Measurements from ENCODE around the gene SUSD4. TPM values are rescaled to one million over a fixed set of nuclear protein-coding genes. Genes with fewer than 3 reads are reported as not detected.
A peak's percentile ranks its signal among the peaks of the same experiment; 100 is the strongest.

The SUSD4 gene
- polyA plus RNA-seq, 2 of the 4 experiments (the other 2 are of a cell fraction): 0.61 to 0.85 TPM

GRCh38 chr1:223326776-223327175, 37.2 kb downstream of the SUSD4 start (continued):
- TF ChIP-seq MYC (IDR thresholded peaks at IDR 0.05; ENCODE audit: borderline replicate concordance, low read length): no peak

- FAIRE-seq: no peak
- H3K4me3 ChIP-seq: no peak overlapping the region
- 22% methylated on average over 2 of the region's 2 CpGs for WGBS (ENCODE audit: missing lambda C conversion rate)
- H3K4me1 ChIP-seq: no peaks in the 10 kb centered on the region
- DNase-seq (ENCODE audit: low read depth in 1 of 2, low spot score in 1 of 2): no peak
- ChIA-PET CTCF (no interaction called here), POLR2A (no interaction called here)
- no peak for ATAC-seq
- no peak overlapping the region for H3K4me2 ChIP-seq
- H3K9me3 ChIP-seq: no peaks in the 10 kb centered on the region
- TF ChIP-seq HMGXB4 (CRISPR knock-in tag; IDR thresholded peaks at IDR 0.05; ENCODE audit: borderline replicate concordance): no peak
- no peak for TF ChIP-seq PBX3 (IDR thresholded peaks at IDR 0.05)
- no peak overlapping the region for H3K27ac ChIP-seq
These were observed 40.2 kb downstream of the SUSD4 start for GRCh38 chr1:223323491-223324484.

- POLR2A ChIA-PET: no interaction called here
- no peak overlapping the region for H3K4me2 ChIP-seq
- no peak overlapping the region for H3K4me3 ChIP-seq
- TF ChIP-seq KDM1A (IDR thresholded peaks at IDR 0.05; ENCODE audit: low read depth) (no peak), ZFP36 (IDR thresholded peaks at IDR 0.05; ENCODE audit: borderline replicate concordance, partially characterized antibody) (no peak), NPAS2 (CRISPR knock-in tag; IDR thresholded peaks at IDR 0.05; ENCODE audit: borderline replicate concordance) (no peak), EP300 (IDR thresholded peaks at IDR 0.05) (no peak), USF2 (IDR thresholded peaks at IDR 0.05) (no peak), FOSB (CRISPR knock-in tag; IDR thresholded peaks at IDR 0.05) (no peak), SMC3 (IDR thresholded peaks at IDR 0.05) (no peak)
- DNase-seq (ENCODE audit: low read depth in 1 of 2, low spot score in 1 of 2): no peak
- H3K9me3 ChIP-seq: no peaks in the 10 kb centered on the region
- no peaks in the 10 kb centered on the region for H3K4me1 ChIP-seq
- FAIRE-seq: no peak
- H3K27ac ChIP-seq: no peak overlapping the region
- CTCF ChIA-PET: no interaction called here
- WGBS (ENCODE audit: missing lambda C conversion rate): 31% methylated on average over 3 of the region's 3 CpGs
- ATAC-seq: no peak
These were observed 41.1 kb downstream of the SUSD4 start for GRCh38 chr1:223322868-223323267.

- DNase-seq (ENCODE audit: low read depth in 1 of 2, low spot score in 1 of 2) (no peak), ATAC-seq (no peak), FAIRE-seq (no peak)
- Histone ChIP-seq H3K4me1 (no peaks in the 10 kb centered on the region), H3K9me3 (no peaks in the 10 kb centered on the region), H3K27ac (no peak overlapping the region), H3K4me3 (no peak overlapping the region), H3K4me2 (no peak overlapping the region)
- CTCF ChIA-PET: interaction anchor here (0.9 kb wide), 2 partner anchors 12 to 211 kb away, joined by 3 read pairs; no protein-coding TSS in a partner anchor
- POLR2A ChIA-PET: no interaction called here
- no peak for TF ChIP-seq HDAC2 (IDR thresholded peaks at IDR 0.05)
- TF ChIP-seq MAFK (IDR thresholded peaks at IDR 0.05; ENCODE audit: partially characterized antibody): peak; percentile 61
- 19% methylated on average over 6 of the region's 6 CpGs for WGBS (ENCODE audit: missing lambda C conversion rate)
These were observed 43.0 kb downstream of the SUSD4 start for GRCh38 chr1:223320959-223321358.

All from A549 (cell line).